GM12891 (cell line): ENCODE results near the gene MEF2D.

Experiments
- POLR2A ChIP-seq: IDR thresholded peaks from 2 replicates; pipeline ENCODE4 v1.6.1; 2011; ENCODE audit warnings: low read depth, low read length, control low read depth
- POLR2AphosphoS5 ChIP-seq: IDR thresholded peaks from 2 replicates; pipeline ENCODE4 v1.6.1; 2011; ENCODE audit warnings: low read depth, low read length, control low read depth
- TAF1 ChIP-seq: IDR thresholded peaks from 2 replicates; pipeline ENCODE4 v1.6.1; 2011; ENCODE audit warnings: low read depth, low read length, control low read depth

- TF ChIP-seq POLR2A (no peak), POLR2AphosphoS5 (no peak), TAF1 (no peak)
These were observed 22.3 kb downstream of the MEF2D start for GRCh38 chr1:156478250-156478627.
